Adipocyte (in vitro differentiated cells): ENCODE results near the gene NUDT3.
A peak's percentile ranks its signal among the peaks of the same experiment; 100 is the strongest.
"Not testable (repeated sequence)": the region's sequence is repeated elsewhere in the genome, so short reads cannot be mapped to it uniquely, and the experiment has no call there.

Experiments used
- DNase-seq: peaks from one replicate; pipeline ENCODE4 v3.0.0-alpha.2; 2015; ENCODE audit warnings: low read depth
- H3K27me3 ChIP-seq: replicated peaks from 2 replicates; pipeline ENCODE4 v1.7.0; 2013; ENCODE audit warnings: mild to moderate bottlenecking, low read length, moderate library complexity; ENCODE audit not compliant: control insufficient read depth, insufficient read depth
- H3K36me3 ChIP-seq: 2 replicates; pipeline ENCODE4 v1.7.0; 2013; ENCODE audit warnings: low read length, mild to moderate bottlenecking, moderate library complexity; ENCODE audit not compliant: control insufficient read depth, insufficient read depth, severe bottlenecking
- H3K4me1 ChIP-seq: 2 replicates; pipeline ENCODE4 v1.7.0; 2013; ENCODE audit warnings: mild to moderate bottlenecking, low read length, moderate library complexity; ENCODE audit not compliant: control insufficient read depth, insufficient read depth
- H3K4me3 ChIP-seq: 2 replicates; pipeline ENCODE4 v1.7.0; 2013; ENCODE audit warnings: mild to moderate bottlenecking, low read length, moderate library complexity
- H3K9ac ChIP-seq: 2 replicates; pipeline ENCODE4 v1.7.0; 2013; ENCODE audit warnings: mild to moderate bottlenecking, low read length, moderate library complexity
- H3K9me3 ChIP-seq: 2 replicates; pipeline ENCODE4 v1.7.0; 2013; ENCODE audit warnings: mild to moderate bottlenecking, low read length, moderate library complexity; ENCODE audit not compliant: control insufficient read depth

NUDT3 gene

DNA sequence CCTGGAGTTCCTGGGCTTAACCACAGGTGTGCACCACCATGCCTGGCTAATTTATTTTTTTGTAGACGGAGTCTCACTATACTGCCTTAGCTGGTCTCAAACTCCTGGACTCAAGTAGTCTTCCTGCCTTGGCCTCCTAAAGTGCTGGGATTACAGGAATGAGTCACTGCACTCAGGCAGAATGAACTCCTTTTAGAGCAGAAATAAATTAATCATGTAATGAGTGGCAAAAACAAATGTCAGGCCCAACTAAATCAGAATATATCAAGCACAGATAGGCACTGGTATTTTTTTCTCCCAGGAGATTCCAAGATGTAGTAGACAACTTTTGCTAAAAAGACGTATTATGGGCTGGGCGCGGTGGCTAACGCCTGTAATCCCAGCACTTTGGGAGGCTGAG is 30.8 kb upstream of the NUDT3 start:
- Histone ChIP-seq H3K36me3 (peaks cover 62% of the 10 kb centered on the region), H3K9me3 (no peaks in the 10 kb centered on the region), H3K4me3 (no peak overlapping the region), H3K9ac (peak overlapping the region; percentile 93), H3K4me1 (peaks cover 19% of the 10 kb centered on the region), H3K27me3 (no peaks in the 10 kb centered on the region)
- DNase-seq = no peak

DNA sequence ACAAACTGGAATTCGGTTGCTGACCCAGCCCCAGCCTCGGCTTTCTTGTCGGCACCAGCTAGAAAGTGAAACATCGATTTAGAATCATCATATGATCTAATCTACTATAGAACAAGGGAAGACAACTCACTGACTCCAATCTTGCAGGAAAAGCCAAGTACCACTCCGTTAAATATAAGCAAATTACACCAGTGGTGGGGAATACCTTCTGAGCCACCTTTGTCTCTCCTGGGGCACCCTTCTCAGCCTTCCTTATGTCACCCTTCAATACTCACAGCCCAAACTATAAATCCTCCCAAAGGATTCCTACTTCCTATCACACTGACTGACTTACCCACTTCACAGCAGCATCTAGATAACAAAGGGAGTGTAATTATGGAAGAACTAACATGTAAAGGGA is 25.9 kb upstream of the NUDT3 start:
- Histone ChIP-seq H3K9ac (peak overlapping the region; percentile 19), H3K36me3 (peaks cover 73% of the 10 kb centered on the region), H3K4me3 (no peak overlapping the region), H3K4me1 (peaks cover 11% of the 10 kb centered on the region), H3K27me3 (no peaks in the 10 kb centered on the region), H3K9me3 (no peaks in the 10 kb centered on the region)
- no peak for DNase-seq

DNA sequence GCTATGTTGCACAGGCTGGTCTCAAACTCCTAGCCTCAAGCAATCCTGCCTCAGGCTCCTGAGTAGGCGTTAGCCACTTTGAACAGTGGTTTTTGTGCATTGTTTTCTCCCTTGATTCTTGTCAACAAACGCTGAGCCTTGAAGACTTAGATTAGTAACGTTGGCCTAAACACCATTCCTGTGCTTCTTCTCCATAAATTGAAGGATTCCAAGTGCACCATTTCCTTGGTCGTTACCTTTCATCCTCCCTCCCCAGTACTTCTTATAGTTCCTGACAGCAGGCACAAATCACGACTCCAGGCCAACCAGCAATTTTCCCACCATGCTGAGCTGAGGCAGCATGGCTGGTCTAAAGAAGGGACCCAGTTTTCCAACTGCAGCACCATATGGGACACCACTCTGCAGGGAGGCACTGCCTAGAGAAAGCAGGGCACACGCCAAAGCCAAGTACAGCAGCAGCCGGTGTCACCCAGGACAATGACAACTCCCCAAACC is 24.5 kb upstream of the NUDT3 start:
- no peaks in the 10 kb centered on the region for H3K9me3 ChIP-seq
- no peak overlapping the region for H3K9ac ChIP-seq
- peaks cover 11% of the 10 kb centered on the region for H3K4me1 ChIP-seq
- no peak overlapping the region for H3K4me3 ChIP-seq
- DNase-seq = no peak
- peaks cover 59% of the 10 kb centered on the region for H3K36me3 ChIP-seq
- H3K27me3 ChIP-seq = no peaks in the 10 kb centered on the region

DNA sequence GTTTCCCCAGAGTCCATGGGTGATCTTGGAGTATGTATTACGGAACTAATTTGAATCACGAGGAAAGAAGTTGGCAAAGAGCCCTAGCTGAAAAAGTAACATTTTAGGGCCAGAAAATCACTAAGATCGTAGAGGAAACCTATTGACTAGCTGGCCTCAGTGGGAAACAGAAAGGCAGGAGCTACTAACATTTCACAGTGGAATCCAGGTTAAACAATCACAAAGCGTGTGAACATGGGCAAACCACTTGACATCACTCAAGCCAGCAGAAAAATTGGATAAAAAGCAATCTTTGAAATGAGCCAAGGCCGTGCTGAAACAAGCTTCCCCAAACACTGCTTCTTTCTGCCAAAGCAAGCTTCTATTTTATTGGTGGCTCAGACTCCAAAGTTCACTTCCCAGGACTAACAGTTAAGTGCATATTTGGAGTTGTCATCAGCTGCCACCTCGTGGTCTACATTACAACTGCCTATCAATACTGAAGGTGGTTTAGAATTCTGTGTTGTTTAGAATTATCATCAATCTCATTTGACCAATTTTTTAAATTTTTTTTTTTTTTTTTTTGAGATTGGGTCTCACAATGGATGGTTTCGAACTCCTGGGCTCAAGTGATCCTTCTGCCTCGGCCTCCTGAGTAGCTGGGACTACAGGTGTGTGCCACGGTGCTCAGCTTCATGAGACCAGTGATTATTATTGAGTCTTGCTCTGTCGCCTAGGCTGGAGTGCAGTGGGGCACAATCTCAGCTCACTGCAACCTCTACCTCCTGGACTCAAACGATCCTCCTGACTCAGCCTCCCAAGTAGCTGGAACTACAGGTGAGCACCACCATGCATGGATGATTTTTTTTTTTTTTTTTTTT is 22.8 kb upstream of the NUDT3 start:
- H3K27me3 ChIP-seq = no peaks in the 10 kb centered on the region
- DNase-seq = peak; percentile 73
- peak overlapping the region; percentile 42 for H3K9ac ChIP-seq
- H3K4me3 ChIP-seq = peak overlapping the region; percentile 9
- peaks cover 11% of the 10 kb centered on the region for H3K4me1 ChIP-seq
- H3K36me3 ChIP-seq = peaks cover 42% of the 10 kb centered on the region
- H3K9me3 ChIP-seq = no peaks in the 10 kb centered on the region

DNA sequence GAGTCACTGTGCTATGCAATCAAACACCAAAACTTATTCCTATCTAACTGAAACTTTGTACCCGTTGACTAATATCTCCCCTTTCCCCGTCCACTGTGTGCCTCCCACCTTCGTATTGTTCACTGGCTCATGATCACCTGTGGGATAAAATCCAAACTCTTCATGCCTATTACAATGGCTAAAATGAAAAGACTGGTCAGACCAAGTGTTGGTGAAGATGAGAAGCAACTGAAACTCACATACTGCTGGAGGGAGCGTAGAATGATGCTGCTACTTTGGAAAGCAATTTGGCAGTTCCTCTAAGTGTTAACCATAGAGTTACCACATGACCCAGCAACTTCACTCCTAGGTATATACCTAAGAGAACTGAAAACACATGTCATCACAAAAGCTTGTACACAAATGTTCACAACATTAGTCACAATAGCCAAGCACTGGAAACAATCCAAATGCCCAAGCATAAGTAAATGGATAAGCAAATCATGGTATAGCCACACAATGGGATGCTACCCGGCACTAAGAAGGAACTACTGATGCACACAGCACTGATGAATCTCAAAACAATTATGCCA is 20.3 kb upstream of the NUDT3 start:
- H3K36me3 ChIP-seq = peaks cover 19% of the 10 kb centered on the region
- H3K27me3 ChIP-seq = no peaks in the 10 kb centered on the region
- H3K4me3 ChIP-seq = no peak overlapping the region
- no peaks in the 10 kb centered on the region for H3K9me3 ChIP-seq
- H3K4me1 ChIP-seq = peaks cover 15% of the 10 kb centered on the region
- no peak overlapping the region for H3K9ac ChIP-seq
- DNase-seq = no peak

DNA sequence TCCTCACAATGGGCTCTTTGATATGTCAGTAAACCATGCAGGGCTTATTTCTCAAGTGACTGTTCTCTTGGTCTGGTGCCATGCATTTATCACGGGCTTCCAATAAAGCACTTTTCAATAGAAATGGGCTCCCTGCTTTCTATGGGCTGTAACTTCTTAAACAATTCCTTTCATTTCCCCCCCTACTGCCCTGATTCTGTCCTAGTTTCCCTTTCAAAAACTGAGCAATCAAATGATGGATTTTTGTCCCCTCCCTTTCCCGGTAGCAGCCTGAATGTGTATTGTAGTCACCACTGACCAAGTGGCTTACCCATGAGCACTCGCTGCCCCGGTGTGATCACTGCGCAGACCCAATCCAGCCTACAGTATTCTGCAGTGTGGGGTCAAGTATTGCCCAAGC is 19.5 kb upstream of the NUDT3 start:
- no peak overlapping the region for H3K9ac ChIP-seq
- peaks cover 12% of the 10 kb centered on the region for H3K36me3 ChIP-seq
- DNase-seq = no peak
- no peaks in the 10 kb centered on the region for H3K27me3 ChIP-seq
- no peak overlapping the region for H3K4me3 ChIP-seq
- H3K9me3 ChIP-seq = no peaks in the 10 kb centered on the region
- peaks cover 15% of the 10 kb centered on the region for H3K4me1 ChIP-seq

DNA sequence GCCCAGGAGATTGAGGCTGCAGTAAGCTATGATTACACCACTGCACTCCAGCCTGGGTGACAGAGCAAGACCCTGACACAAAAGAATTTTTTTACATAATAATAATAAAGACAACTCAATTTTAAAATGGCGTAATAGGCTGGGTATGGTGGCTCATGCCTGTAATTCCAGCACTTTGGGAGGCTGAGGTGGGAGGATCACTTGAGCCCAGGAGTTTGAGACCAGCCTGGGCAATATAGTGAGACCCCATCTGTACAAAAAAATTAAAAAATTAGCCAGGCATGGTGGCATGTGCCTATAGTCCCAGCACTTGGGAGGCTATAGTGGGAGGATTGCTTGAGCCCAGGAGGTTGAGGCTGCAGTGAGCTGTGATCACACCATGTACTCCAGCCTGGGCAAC is 15.4 kb upstream of the NUDT3 start:
- not testable (repeated sequence) for H3K9ac ChIP-seq, H3K36me3 ChIP-seq, H3K27me3 ChIP-seq

DNA sequence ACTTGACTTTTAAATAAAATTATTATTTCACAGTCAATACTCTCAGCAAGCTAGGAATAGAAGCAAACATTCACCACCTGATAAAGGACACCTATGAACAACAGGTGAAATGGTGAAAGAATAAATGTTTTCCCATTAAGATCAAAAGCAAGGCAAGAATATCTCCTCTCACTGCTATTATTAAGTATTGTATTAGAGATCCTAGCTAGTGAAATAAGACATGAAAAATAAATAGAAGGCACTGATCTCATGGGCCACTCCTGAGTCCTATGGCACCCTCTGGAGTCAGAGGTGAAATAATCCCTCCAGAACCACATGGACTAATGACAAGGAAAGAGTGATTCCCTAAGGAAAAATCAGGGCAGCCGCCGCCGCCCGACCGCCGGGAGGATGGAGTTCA is 4.0 kb upstream of the NUDT3 start:
- H3K27me3 ChIP-seq = no peaks in the 10 kb centered on the region

More for the DNA sequence above, 15.4 kb upstream of the NUDT3 start:
- H3K4me3 ChIP-seq, H3K4me1 ChIP-seq, DNase-seq, H3K9me3 ChIP-seq: not testable (repeated sequence)

DNA sequence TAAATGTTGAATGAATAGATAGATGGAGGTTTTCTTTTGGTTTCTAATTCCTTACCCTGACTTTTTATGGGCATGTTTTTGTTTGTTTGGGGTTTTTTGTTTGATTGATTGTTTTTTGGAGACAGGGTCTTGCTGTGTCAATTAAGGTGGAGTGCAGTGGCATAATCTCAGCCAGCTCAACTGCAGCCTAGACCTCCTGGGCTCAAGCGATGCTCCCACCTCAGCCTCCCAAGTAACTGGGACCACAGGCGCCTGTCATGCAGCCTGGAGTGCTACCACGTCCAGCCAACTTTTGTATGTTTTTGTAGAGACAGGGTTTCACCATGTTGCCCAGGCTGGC is 1.5 kb upstream of the NUDT3 start:
- Histone ChIP-seq H3K4me1 (peaks cover 11% of the 10 kb centered on the region), H3K36me3 (no peaks in the 10 kb centered on the region), H3K9me3 (peaks cover 3% of the 10 kb centered on the region), H3K9ac (no peak overlapping the region), H3K4me3 (no peak overlapping the region), H3K27me3 (no peaks in the 10 kb centered on the region)
- DNase-seq = no peak

More for the DNA sequence above, 4.0 kb upstream of the NUDT3 start:
- Histone ChIP-seq H3K9ac (no peak overlapping the region), H3K9me3 (peaks cover 3% of the 10 kb centered on the region), H3K36me3 (no peaks in the 10 kb centered on the region), H3K4me3 (no peak overlapping the region), H3K4me1 (peaks cover 5% of the 10 kb centered on the region)
- DNase-seq = no peak

DNA sequence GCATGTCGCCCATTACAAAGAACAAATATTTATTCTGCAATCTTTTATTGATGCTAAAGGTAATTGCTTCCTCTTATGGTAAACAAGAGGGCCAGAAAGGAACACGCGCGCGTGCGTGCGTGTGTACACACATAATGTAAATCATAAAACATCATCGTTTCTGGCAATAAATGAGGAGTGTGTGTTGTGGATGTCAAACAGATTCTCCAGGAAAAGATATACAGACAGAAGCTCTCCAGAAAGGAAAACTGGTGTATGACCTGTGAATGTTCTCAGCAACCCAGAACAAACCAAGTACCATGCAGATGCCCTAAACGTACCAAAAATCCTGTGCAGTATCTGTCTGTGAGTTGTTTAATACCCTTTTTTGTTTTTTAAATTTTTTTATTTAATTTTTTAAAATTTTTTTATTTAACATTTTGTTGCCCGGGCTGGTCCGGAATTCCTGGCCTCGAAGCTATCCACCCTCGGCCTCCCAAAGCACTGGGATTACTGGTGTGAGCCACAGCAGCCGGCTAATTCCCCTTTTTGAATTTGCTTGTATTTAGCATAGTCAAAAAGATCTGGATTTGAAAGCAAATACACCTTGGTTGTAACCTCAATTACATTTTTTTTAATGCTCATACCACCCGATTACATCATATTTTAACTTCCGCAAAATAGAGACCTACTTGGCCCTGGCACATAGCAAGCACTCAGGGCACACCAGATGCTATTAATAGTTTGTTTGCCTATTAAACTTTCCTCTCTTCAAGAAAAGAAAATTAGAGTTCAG is 909 bp upstream of the NUDT3 start:
- no peak for DNase-seq
- Histone ChIP-seq H3K9ac (peak overlapping the region; percentile 93), H3K9me3 (peaks cover 3% of the 10 kb centered on the region), H3K36me3 (no peaks in the 10 kb centered on the region), H3K4me1 (peaks cover 11% of the 10 kb centered on the region), H3K4me3 (peak overlapping the region; percentile 85), H3K27me3 (no peaks in the 10 kb centered on the region)

DNA sequence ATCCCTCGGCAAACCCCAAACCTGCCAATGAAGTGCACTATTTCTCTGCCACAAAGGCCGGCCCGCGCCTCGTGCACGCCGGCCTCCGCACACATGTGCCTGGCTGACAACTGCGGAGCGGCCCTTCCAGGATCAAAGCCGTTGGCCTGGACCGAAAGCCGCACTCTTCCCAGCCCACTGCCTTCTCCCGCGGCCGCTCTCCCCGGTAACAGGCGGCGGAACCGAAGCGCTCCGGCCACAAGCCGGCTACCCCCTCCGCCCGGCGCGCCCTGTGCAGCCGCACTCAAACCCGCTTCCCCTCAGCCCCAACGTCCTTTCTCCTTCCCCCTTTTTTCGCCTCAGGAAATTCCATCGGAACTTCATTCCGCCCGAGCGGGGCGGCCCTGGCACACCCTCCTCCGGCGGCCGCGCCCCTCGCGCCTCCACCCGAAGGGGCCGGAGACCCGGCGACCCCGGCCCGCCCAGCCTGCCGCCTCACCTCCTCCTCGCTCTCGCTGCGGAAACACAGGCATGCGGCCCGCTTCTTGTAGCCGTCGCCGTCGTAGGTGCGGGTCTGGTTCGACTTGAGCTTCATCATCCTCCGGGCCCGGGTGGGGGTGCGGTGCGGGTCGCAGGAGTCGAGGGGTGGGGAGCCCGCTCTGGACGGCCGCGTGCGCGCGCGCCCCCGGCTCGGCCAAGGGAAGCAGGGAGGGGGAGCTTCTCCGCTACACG is 528 bp downstream of the NUDT3 start:
- Histone ChIP-seq H3K27me3 (no peaks in the 10 kb centered on the region), H3K9me3 (peaks cover 3% of the 10 kb centered on the region), H3K4me3 (peak overlapping the region; percentile 85), H3K9ac (peak overlapping the region; percentile 93), H3K36me3 (no peaks in the 10 kb centered on the region), H3K4me1 (peaks cover 12% of the 10 kb centered on the region)
- DNase-seq = peak; percentile 76
